IMR-90 (cell line): ENCODE data around the gene ANGPT4. TPM values are rescaled to one million over a fixed set of nuclear protein-coding genes. Genes with fewer than 3 reads are reported as not detected.
A peak's percentile ranks its signal among the peaks of the same experiment; 100 is the strongest.

Experiments
- ATAC-seq: fragments of 200-7000 bp; cut with Tn5 transposase; 2 replicates; pipeline ENCODE4 v1.9.1; 2020; ENCODE audit warnings: low read depth, mild to moderate bottlenecking, moderate library complexity
- BruUV-seq: library from RNA; stranded (reverse); fragments of 400-500 nt; replicated peaks from 2 replicates; lab custom pipeline; 2021; lab: Mats Ljungman, UMichigan
- CTCF ChIA-PET: fragments of 300-600 bp; formaldehyde crosslinking; extraction: SDS; loops from one replicate; lab custom pipeline; 2021; ENCODE audit warnings: antibody characterized with exemption; lab: Yijun Ruan, JAX
- POLR2A ChIA-PET: fragments of 300-600 bp; sonication (Branson Sonifier 250); formaldehyde crosslinking; loops from one replicate; lab custom pipeline; 2022; ENCODE audit warnings: antibody characterized with exemption; ENCODE audit not compliant: unreplicated experiment; lab: Charles Lee
- DNase-seq: peaks from one replicate; pipeline ENCODE4 v3.0.0; 2013
- H2AFZ ChIP-seq: replicated peaks from 2 replicates; pipeline ENCODE3; 2013; ENCODE audit warnings: low read length, mild to moderate bottlenecking; ENCODE audit not compliant: poor library complexity
- H2AK5ac ChIP-seq: 2 replicates; pipeline ENCODE4 v1.6.1; 2013; ENCODE audit warnings: low read depth, low read length, inconsistent platforms
- H2AK9ac ChIP-seq: replicated peaks from 2 replicates; pipeline ENCODE3; 2013; ENCODE audit warnings: mild to moderate bottlenecking, low read depth, low read length, moderate library complexity; ENCODE audit not compliant: poor library complexity
- H2BK120ac ChIP-seq: 2 replicates; pipeline ENCODE4 v1.6.1; 2013; ENCODE audit warnings: low read depth, low read length, inconsistent platforms
- H2BK15ac ChIP-seq: 3 replicates; pipeline ENCODE4 v1.6.1; 2013; ENCODE audit warnings: low read depth, low read length, inconsistent platforms
- H2BK20ac ChIP-seq: 2 replicates; pipeline ENCODE4 v1.6.1; 2013; ENCODE audit warnings: low read depth, mild to moderate bottlenecking, inconsistent platforms, low read length, moderate library complexity
- H2BK5ac ChIP-seq: 2 replicates; pipeline ENCODE4 v1.6.1; 2013; ENCODE audit warnings: mild to moderate bottlenecking, low read depth, low read length, inconsistent platforms; ENCODE audit not compliant: poor library complexity, severe bottlenecking
- H3K14ac ChIP-seq: replicated peaks from 2 replicates; pipeline ENCODE4 v1.6.1; 2013; ENCODE audit warnings: low read depth, low read length, inconsistent platforms
- H3K18ac ChIP-seq: 2 replicates; pipeline ENCODE4 v1.6.1; 2013; ENCODE audit warnings: low read depth, low read length, control low read depth
- H3K23ac ChIP-seq: 2 replicates; pipeline ENCODE4 v1.6.1; 2013; ENCODE audit warnings: low read depth, low read length, inconsistent platforms
- H3K27ac ChIP-seq: 2 replicates; pipeline ENCODE4 v1.5.1; 2013; ENCODE audit warnings: mild to moderate bottlenecking, control low read depth, low read length; ENCODE audit not compliant: insufficient read depth
- H3K27me3 ChIP-seq: 2 replicates; pipeline ENCODE4 v1.6.1; 2013; ENCODE audit warnings: low read length; ENCODE audit not compliant: control insufficient read depth, insufficient read depth
- H3K36me3 ChIP-seq: 2 replicates; pipeline ENCODE4 v1.6.1; 2013; ENCODE audit warnings: low read length, mixed read lengths; ENCODE audit not compliant: control insufficient read depth, insufficient read depth
- H3K4ac ChIP-seq: 2 replicates; pipeline ENCODE4 v1.6.1; 2013; ENCODE audit warnings: low read depth, low read length, inconsistent platforms
- H3K4me1 ChIP-seq: 2 replicates; pipeline ENCODE4 v1.6.1; 2013; ENCODE audit warnings: low read length, mixed read lengths; ENCODE audit not compliant: control insufficient read depth, insufficient read depth
- H3K4me2 ChIP-seq: 2 replicates; pipeline ENCODE4 v1.6.1; 2013; ENCODE audit warnings: low read depth, mild to moderate bottlenecking, control low read depth, low read length, moderate library complexity
- H3K4me3 ChIP-seq: 2 replicates; pipeline ENCODE4 v1.5.1; 2013; ENCODE audit warnings: low read depth, mild to moderate bottlenecking, control low read depth, low read length, moderate library complexity; ENCODE audit not compliant: insufficient read depth
- H3K56ac ChIP-seq: 2 replicates; pipeline ENCODE4 v1.6.1; 2013; ENCODE audit warnings: low read length, inconsistent platforms; ENCODE audit not compliant: insufficient read depth; ENCODE audit errors: extremely low read depth
- H3K79me1 ChIP-seq, 2 experiments: 2 replicates each; pipeline ENCODE4 v1.6.1; 2013; ENCODE audit warnings: low read length in 2 of 2, inconsistent platforms in 1 of 2, low read depth in 1 of 2
- H3K9ac ChIP-seq: 2 replicates; pipeline ENCODE4 v1.6.1; 2013; ENCODE audit warnings: low read depth, low read length, control low read depth
- H3K9me1 ChIP-seq: 2 replicates; pipeline ENCODE4 v1.6.1; 2013; ENCODE audit warnings: low read length, inconsistent platforms; ENCODE audit not compliant: insufficient read depth
- H3K9me3 ChIP-seq: 2 replicates; pipeline ENCODE4 v1.6.1; 2013; ENCODE audit warnings: low read length; ENCODE audit not compliant: control insufficient read depth, insufficient read depth
- H4K20me1 ChIP-seq: 2 replicates; pipeline ENCODE4 v1.6.1; 2013; ENCODE audit warnings: low read length, inconsistent platforms; ENCODE audit not compliant: insufficient read depth
- H4K5ac ChIP-seq: 2 replicates; pipeline ENCODE4 v1.6.1; 2013; ENCODE audit warnings: mild to moderate bottlenecking, low read depth, low read length, control low read depth
- H4K8ac ChIP-seq, 2 experiments: 2 replicates each; pipeline ENCODE4 v1.6.1; 2013; ENCODE audit warnings: low read depth in 2 of 2, low read length in 2 of 2, control low read depth in 1 of 2, inconsistent platforms in 1 of 2
- H4K91ac ChIP-seq: 2 replicates; pipeline ENCODE4 v1.6.1; 2013; ENCODE audit warnings: low read depth, low read length, inconsistent platforms; ENCODE audit not compliant: insufficient read depth
- BHLHE40 ChIP-seq: fragments of 150-350 bp; IDR thresholded peaks from 2 replicates; pipeline ENCODE4 v1.6.1; 2016; ENCODE audit warnings: mild to moderate bottlenecking, low read depth, low read length
- CEBPB ChIP-seq: IDR thresholded peaks from 2 replicates; pipeline ENCODE4 v1.6.1; 2012; ENCODE audit warnings: low read depth, low read length, improper control_type of control experiment
- CHD1 ChIP-seq: IDR thresholded peaks from 2 replicates; pipeline ENCODE4 v1.6.1; 2012; ENCODE audit warnings: low read depth, low read length, improper control_type of control experiment
- CTCF ChIP-seq: conservative IDR thresholded peaks from 2 replicates; pipeline ENCODE4 v1.5.1; 2012; ENCODE audit warnings: mild to moderate bottlenecking, low read depth, low read length, improper control_type of control experiment
- FOS ChIP-seq: fragments of 150-350 bp; IDR thresholded peaks from 2 replicates; pipeline ENCODE4 v1.6.1; 2016; ENCODE audit warnings: low read depth, low read length
- MAZ ChIP-seq: IDR thresholded peaks from 2 replicates; pipeline ENCODE4 v1.6.1; 2012; ENCODE audit warnings: low read depth, mild to moderate bottlenecking, low read length, improper control_type of control experiment, moderate library complexity, borderline replicate concordance
- POLR2A ChIP-seq: IDR thresholded peaks from 2 replicates; pipeline ENCODE4 v1.6.1; 2012; ENCODE audit warnings: mild to moderate bottlenecking, low read depth, low read length
- RCOR1 ChIP-seq: IDR thresholded peaks from 2 replicates; pipeline ENCODE4 v1.6.1; 2012; ENCODE audit warnings: mild to moderate bottlenecking, low read length, improper control_type of control experiment; ENCODE audit not compliant: insufficient replicate concordance
- WGBS, 2 experiments: methylation state at CpG; one replicate each; pipeline versions ENCODE4 v1.1.5 to v1.1.7; 2013; ENCODE audit warnings: missing lambda C conversion rate in 2 of 2; ENCODE audit not compliant: insufficient read length in 1 of 2; ENCODE audit errors: extremely low coverage in 2 of 2; 5-methylcytosine and 5-hydroxymethylcytosine counted together
- dilution Hi-C: fragments of 300-500 bp; cut with HindIII; formaldehyde crosslinking; loops from one replicate; pipeline ENCODE4 v1.14.3; 2018; ENCODE audit warnings: low sequenced_read_pairs; ENCODE audit not compliant: unreplicated experiment
- in situ Hi-C: fragments of 300-500 bp; cut with MboI; formaldehyde crosslinking; loops from 3 replicates; pipeline ENCODE4 v1.14.3; 2019; ENCODE audit warnings: low sequenced_read_pairs, inconsistent platforms, mixed read lengths
- intact Hi-C: fragments of 100-400 bp; cut with micrococcal nuclease; formaldehyde crosslinking; loops from 2 replicates; pipeline ENCODE4 v1.10.0; 2022
- polyA plus RNA-seq, 3 experiments: library from polyadenylated mRNA; depleted of rRNA; stranded (reverse); fragments of >200 nt; gene quantifications; 2 replicates each; pipeline ENCODE4 v1.2.3, GENCODE V29; 2012; ENCODE audit warnings: low replicate concordance in 1 of 3
- total RNA-seq: library from RNA; depleted of rRNA; stranded (reverse); fragments of >200 nt; gene quantifications from 2 replicates; pipeline ENCODE4 v1.2.3, GENCODE V29; 2012

ANGPT4 gene
- total and polyA plus RNA-seq, 2 of the 4 experiments (the other 2 are of a cell fraction) = not detected

DNA sequence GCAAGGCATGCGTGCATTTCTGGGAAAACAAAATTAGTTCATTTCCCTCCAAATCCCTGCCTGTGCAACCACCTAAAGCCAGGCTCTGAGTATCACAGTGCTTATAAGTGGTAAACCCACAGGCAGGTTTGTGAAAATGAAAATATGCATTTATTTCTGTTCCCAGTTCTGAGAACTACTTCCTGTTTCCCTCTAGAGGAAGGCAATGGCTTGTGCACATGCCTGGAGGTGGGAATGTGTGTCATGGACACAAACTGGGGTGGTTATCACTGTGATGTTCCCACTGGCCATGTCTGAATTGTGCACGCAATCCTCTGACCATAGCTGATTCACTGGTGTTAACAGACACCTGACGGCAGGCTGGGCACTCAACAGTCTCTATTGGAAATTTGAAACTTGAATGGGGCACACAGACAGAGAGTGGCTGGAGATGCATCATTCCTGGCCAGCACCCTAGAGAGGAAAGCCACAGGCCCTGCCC lies 56.3 kb downstream of the ANGPT4 start:
- ATAC-seq = no peak
- Histone ChIP-seq H3K4ac (no peak overlapping the region), H2AK9ac (no peak overlapping the region), H4K5ac (no peak overlapping the region), H3K9me1 (peaks cover 9% of the 10 kb centered on the region; the same call in 1 of the 2 replicates), H2BK20ac (no peak overlapping the region), H4K8ac (no peak overlapping the region), H4K91ac (no peak overlapping the region), H3K27ac (no peak overlapping the region), H3K4me2 (no peak overlapping the region), H3K36me3 (no peaks in the 10 kb centered on the region), H3K56ac (no peak overlapping the region), H2AFZ (no peak overlapping the region), H3K9me3 (no peaks in the 10 kb centered on the region), H3K4me1 (peaks cover 3% of the 10 kb centered on the region), H3K18ac (no peak overlapping the region), H3K14ac (no peak overlapping the region), H4K20me1 (no peaks in the 10 kb centered on the region), H3K9ac (no peak overlapping the region), H2BK15ac (no peak overlapping the region), H2AK5ac (no peak overlapping the region), H3K79me1 (0 out of 4 replicates have a peak, but pooled peaks cover 0 to 4% of the 10 kb centered on the region in 2 experiments), H2BK5ac (no peak overlapping the region), H3K23ac (no peak overlapping the region), H3K27me3 (0 out of 2 replicates have a peak, but pooled peaks cover 2% of the 10 kb centered on the region), H3K4me3 (no peak overlapping the region), H2BK120ac (no peak overlapping the region)
- in situ Hi-C loops = no loop called here
- WGBS, 2 experiments = 65% methylated on average over 2 of the region's 3 CpGs; no CpG with 5 or more reads in 1 of the 2 experiments
- intact Hi-C loops = no loop called here
- no peak for TF ChIP-seq FOS
- TF ChIP-seq POLR2A = no peak
- no peak for TF ChIP-seq MAZ
- 0 out of 2 replicates have a peak, but pooled peaks have one; percentile 8 for TF ChIP-seq CTCF
- no peak for TF ChIP-seq BHLHE40
- TF ChIP-seq RCOR1 = no peak
- no peak for TF ChIP-seq CEBPB
- TF ChIP-seq CHD1 = no peak
- ChIA-PET POLR2A (no interaction called here), CTCF (no interaction called here)
- dilution Hi-C loops = no loop called here
- DNase-seq = peak; percentile 12
- no TSS peak for BruUV-seq
